K562 (cell line): ENCODE results near the gene NACC1. TPM values are rescaled to one million over a fixed set of nuclear protein-coding genes. Genes with fewer than 3 reads are reported as not detected.

Experiments used
- CBX1 ChIP-seq: sonication (generic); IDR thresholded peaks from 2 replicates; pipeline ENCODE4 v1.6.1; 2016; ENCODE audit warnings: antibody characterized with exemption, low read depth, mild to moderate bottlenecking
- E2F6 ChIP-seq, 2 experiments: IDR thresholded peaks; 2 replicates each; pipeline ENCODE4 v1.6.1; 2011; ENCODE audit warnings: borderline replicate concordance in 1 of 2, control low read depth in 1 of 2, low read depth in 1 of 2, low read length in 1 of 2, mild to moderate bottlenecking in 1 of 2, mixed read lengths in 1 of 2, moderate library complexity in 1 of 2; ENCODE audit not compliant: insufficient read depth in 1 of 2, insufficient read length in 1 of 2, poor library complexity in 1 of 2, severe bottlenecking in 1 of 2; ENCODE audit errors: extremely low read depth in 1 of 2
- ERF ChIP-seq: fragments of 450-650 bp; formaldehyde crosslinking; IDR thresholded peaks from 2 replicates; pipeline ENCODE4 v1.4.0; 2020; ENCODE audit warnings: mild to moderate bottlenecking, mixed read lengths
- MAFF ChIP-seq: IDR thresholded peaks from 2 replicates; pipeline ENCODE4 v1.6.1; 2012; ENCODE audit warnings: low read length, improper control_type of control experiment
- MECOM ChIP-seq: fragments of 250-450 bp; sonication (Bioruptor Pico); IDR thresholded peaks from 2 replicates; pipeline ENCODE4 v1.8.0; 2022; ENCODE audit warnings: inconsistent platforms
- PRDM10 ChIP-seq: fragments of 450-650 bp; IDR thresholded peaks from 2 replicates; pipeline ENCODE4 v1.6.1; 2018; ENCODE audit not compliant: partially characterized antibody
- RHOXF2B ChIP-seq: fragments of 250-450 bp; sonication (Bioruptor Pico); conservative IDR thresholded peaks from 2 replicates; pipeline ENCODE4 v1.5.1; 2021
- RNF2 ChIP-seq: sonication (generic); IDR thresholded peaks from 2 replicates; pipeline ENCODE4 v1.6.1; 2016
- ZNF12 ChIP-seq: sonication (generic); formaldehyde crosslinking; IDR thresholded peaks from 2 replicates; pipeline ENCODE4 v1.4.0; 2020; ENCODE audit warnings: mild to moderate bottlenecking, missing genetic modification reagents
- polyA plus RNA-seq, 8 experiments: library from polyadenylated mRNA; depleted of rRNA in 4 of 8; stranded (reverse) in 5 of 8; unstranded in 3 of 8; fragments of >200 nt; fragmentation: Nextera tagmentation in 2 of 8; fragmentation: Illumina TruSeq in 1 of 8; extraction: Ambion mirVana in 2 of 8; extraction: Trizol in 1 of 8; gene quantifications; 2 replicates each; pipeline versions ENCODE4 v1.2.1 to v1.2.3, GENCODE V29; 2011 to 2014; ENCODE audit warnings: inconsistent platforms in 1 of 8, missing spikeins in 1 of 8
- total RNA-seq, 7 experiments: library from RNA; depleted of rRNA in 6 of 7; stranded (reverse); fragments of >200 nt in 6 of 7; fragmentation: Illumina TruSeq in 2 of 7; extraction: Trizol in 2 of 7; gene quantifications; 2 replicates each; pipeline versions ENCODE4 v1.2.1 to v1.2.3, GENCODE V29; 2011 to 2021; ENCODE audit warnings: low replicate concordance in 1 of 7
- TF ChIP-seq, protein P1 (sequence below): fragments of 450-650 bp; IDR thresholded peaks from 2 replicates; pipeline ENCODE4 v1.7.1; 2018; ENCODE audit warnings: mild to moderate bottlenecking, low read depth; ENCODE audit not compliant: partially characterized antibody
- TF ChIP-seq, protein P2 (sequence below): fragments of 250-450 bp; sonication (Bioruptor Pico); IDR thresholded peaks from 2 replicates; pipeline ENCODE4 v1.4.0; 2020
- TF ChIP-seq, protein P3 (sequence below): fragments of 250-450 bp; sonication (Bioruptor Pico); IDR thresholded peaks from 2 replicates; pipeline ENCODE4 v1.9.0; 2021; ENCODE audit warnings: mild to moderate bottlenecking

Gene NACC1
- total and polyA plus RNA-seq, 9 of the 15 experiments (the other 6 are each of a cell fraction or from before 2014, with no cell fraction given): 0.04 to 96.6 (median 25.8) TPM

- TF ChIP-seq CBX1 (peak; percentile 82; the same call in 1 of the 2 replicates), MECOM (no peak), PRDM10 (peak; percentile 13), RNF2 (0 out of 2 replicates have a peak, but pooled peaks have one; percentile 11), ERF (peak; percentile 72; the same call in 1 of the 2 replicates), ZNF12 (CRISPR knock-in tag) (no peak), E2F6 (IDR thresholded peaks at IDR 0.05; ENCODE audit: borderline replicate concordance in 1 of 2, extremely low read depth in 1 of 2, insufficient read depth in 1 of 2, insufficient read length in 1 of 2, low read depth in 1 of 2, low read length in 1 of 2, poor library complexity in 1 of 2, severe bottlenecking in 1 of 2) (peak in 1 of 2 experiments; percentile 60), MAFF (no peak), RHOXF2B (CRISPR knock-in tag) (peak; percentile 91; the same call in 1 of the 2 replicates)
- TF ChIP-seq, protein P1, sequence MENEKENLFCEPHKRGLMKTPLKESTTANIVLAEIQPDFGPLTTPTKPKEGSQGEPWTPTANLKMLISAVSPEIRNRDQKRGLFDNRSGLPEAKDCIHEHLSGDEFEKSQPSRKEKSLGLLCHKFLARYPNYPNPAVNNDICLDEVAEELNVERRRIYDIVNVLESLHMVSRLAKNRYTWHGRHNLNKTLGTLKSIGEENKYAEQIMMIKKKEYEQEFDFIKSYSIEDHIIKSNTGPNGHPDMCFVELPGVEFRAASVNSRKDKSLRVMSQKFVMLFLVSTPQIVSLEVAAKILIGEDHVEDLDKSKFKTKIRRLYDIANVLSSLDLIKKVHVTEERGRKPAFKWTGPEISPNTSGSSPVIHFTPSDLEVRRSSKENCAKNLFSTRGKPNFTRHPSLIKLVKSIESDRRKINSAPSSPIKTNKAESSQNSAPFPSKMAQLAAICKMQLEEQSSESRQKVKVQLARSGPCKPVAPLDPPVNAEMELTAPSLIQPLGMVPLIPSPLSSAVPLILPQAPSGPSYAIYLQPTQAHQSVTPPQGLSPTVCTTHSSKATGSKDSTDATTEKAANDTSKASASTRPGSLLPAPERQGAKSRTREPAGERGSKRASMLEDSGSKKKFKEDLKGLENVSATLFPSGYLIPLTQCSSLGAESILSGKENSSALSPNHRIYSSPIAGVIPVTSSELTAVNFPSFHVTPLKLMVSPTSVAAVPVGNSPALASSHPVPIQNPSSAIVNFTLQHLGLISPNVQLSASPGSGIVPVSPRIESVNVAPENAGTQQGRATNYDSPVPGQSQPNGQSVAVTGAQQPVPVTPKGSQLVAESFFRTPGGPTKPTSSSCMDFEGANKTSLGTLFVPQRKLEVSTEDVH: no peak
- TF ChIP-seq, protein P2, sequence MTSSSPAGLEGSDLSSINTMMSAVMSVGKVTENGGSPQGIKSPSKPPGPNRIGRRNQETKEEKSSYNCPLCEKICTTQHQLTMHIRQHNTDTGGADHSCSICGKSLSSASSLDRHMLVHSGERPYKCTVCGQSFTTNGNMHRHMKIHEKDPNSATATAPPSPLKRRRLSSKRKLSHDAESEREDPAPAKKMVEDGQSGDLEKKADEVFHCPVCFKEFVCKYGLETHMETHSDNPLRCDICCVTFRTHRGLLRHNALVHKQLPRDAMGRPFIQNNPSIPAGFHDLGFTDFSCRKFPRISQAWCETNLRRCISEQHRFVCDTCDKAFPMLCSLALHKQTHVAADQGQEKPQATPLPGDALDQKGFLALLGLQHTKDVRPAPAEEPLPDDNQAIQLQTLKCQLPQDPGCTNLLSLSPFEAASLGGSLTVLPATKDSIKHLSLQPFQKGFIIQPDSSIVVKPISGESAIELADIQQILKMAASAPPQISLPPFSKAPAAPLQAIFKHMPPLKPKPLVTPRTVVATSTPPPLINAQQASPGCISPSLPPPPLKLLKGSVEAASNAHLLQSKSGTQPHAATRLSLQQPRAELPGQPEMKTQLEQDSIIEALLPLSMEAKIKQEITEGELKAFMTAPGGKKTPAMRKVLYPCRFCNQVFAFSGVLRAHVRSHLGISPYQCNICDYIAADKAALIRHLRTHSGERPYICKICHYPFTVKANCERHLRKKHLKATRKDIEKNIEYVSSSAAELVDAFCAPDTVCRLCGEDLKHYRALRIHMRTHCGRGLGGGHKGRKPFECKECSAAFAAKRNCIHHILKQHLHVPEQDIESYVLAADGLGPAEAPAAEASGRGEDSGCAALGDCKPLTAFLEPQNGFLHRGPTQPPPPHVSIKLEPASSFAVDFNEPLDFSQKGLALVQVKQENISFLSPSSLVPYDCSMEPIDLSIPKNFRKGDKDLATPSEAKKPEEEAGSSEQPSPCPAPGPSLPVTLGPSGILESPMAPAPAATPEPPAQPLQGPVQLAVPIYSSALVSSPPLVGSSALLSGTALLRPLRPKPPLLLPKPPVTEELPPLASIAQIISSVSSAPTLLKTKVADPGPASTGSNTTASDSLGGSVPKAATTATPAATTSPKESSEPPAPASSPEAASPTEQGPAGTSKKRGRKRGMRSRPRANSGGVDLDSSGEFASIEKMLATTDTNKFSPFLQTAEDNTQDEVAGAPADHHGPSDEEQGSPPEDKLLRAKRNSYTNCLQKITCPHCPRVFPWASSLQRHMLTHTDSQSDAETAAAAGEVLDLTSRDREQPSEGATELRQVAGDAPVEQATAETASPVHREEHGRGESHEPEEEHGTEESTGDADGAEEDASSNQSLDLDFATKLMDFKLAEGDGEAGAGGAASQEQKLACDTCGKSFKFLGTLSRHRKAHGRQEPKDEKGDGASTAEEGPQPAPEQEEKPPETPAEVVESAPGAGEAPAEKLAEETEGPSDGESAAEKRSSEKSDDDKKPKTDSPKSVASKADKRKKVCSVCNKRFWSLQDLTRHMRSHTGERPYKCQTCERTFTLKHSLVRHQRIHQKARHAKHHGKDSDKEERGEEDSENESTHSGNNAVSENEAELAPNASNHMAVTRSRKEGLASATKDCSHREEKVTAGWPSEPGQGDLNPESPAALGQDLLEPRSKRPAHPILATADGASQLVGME: no peak
- TF ChIP-seq, protein P3, sequence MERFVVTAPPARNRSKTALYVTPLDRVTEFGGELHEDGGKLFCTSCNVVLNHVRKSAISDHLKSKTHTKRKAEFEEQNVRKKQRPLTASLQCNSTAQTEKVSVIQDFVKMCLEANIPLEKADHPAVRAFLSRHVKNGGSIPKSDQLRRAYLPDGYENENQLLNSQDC: peak; percentile 45; the same call in 1 of the 2 replicates
Observed at GRCh38 chr19:13097463-13098258, 20.4 kb upstream of the NACC1 start (continued).
